Endothelial cell of umbilical vein (primary cell): ENCODE data around the gene NOL8. TPM values are rescaled to one million over a fixed set of nuclear protein-coding genes. Genes with fewer than 3 reads are reported as not detected.

ENCODE experiments used
- BruUV-seq: library from RNA; stranded (reverse); fragments of 400-500 nt; replicated peaks from 2 replicates; lab custom pipeline; 2021; lab: Mats Ljungman, UMichigan
- CTCF ChIA-PET: fragments of 300-600, 350-600 bp; sonication (Branson Sonifier 250); formaldehyde crosslinking; loops from one replicate; lab custom pipeline; 2021; ENCODE audit warnings: antibody characterized with exemption, inconsistent platforms; lab: Charles Lee
- POLR2A ChIA-PET: fragments of 300-600, 350-600 bp; sonication (Branson Sonifier 250); formaldehyde crosslinking; loops from one replicate; lab custom pipeline; 2021; ENCODE audit warnings: antibody characterized with exemption, inconsistent platforms; lab: Charles Lee
- DNase-seq: peaks from one replicate; pipeline ENCODE4 v3.0.0-alpha.2; 2011; ENCODE audit warnings: low read depth, low spot score
- FAIRE-seq: peaks from 2 replicates; lab custom pipeline; 2011; peaks lifted over from hg19 to GRCh38; lab: Jason Lieb, UNC
- H2AFZ ChIP-seq: 2 replicates; pipeline ENCODE4 v1.6.0; 2012; ENCODE audit warnings: low read depth, low read length, control low read depth, inconsistent platforms
- H3K27ac ChIP-seq: 2 replicates; pipeline ENCODE4 v1.5.1; 2011; ENCODE audit warnings: low read depth, mild to moderate bottlenecking, control low read depth, low read length, moderate library complexity; ENCODE audit not compliant: insufficient read depth
- H3K27me3 ChIP-seq, 2 experiments: 2 replicates each; pipeline versions ENCODE4 v1.6.0 to v1.6.1; 2011; ENCODE audit warnings: low read length in 2 of 2, mixed read lengths in 1 of 2; ENCODE audit not compliant: control insufficient read depth in 2 of 2, insufficient read depth in 2 of 2
- H3K36me3 ChIP-seq, 2 experiments: 2 replicates in 1 of 2; 3 replicates in 1 of 2; pipeline ENCODE4 v1.5.1; 2011; ENCODE audit warnings: low read length in 2 of 2, mild to moderate bottlenecking in 1 of 2, moderate library complexity in 1 of 2; ENCODE audit not compliant: control insufficient read depth in 2 of 2, insufficient read depth in 2 of 2; ENCODE audit errors: extremely low read depth in 1 of 2
- H3K4me1 ChIP-seq: 3 replicates; pipeline ENCODE4 v1.5.1; 2011; ENCODE audit warnings: mild to moderate bottlenecking, low read length; ENCODE audit not compliant: control insufficient read depth, insufficient read depth; ENCODE audit errors: extremely low read depth
- H3K4me2 ChIP-seq: 2 replicates; pipeline ENCODE4 v1.6.1; 2011; ENCODE audit warnings: low read length, control low read depth, mixed read lengths; ENCODE audit not compliant: insufficient read depth
- H3K4me3 ChIP-seq, 3 experiments: fragments of 200-600 bp in 1 of 3; sonication (generic), shearing (Covaris generic) in 1 of 3; replicated peaks in 1 of 3; 2 replicates each; pipeline ENCODE4 v1.5.1; 2011 to 2016; ENCODE audit warnings: control low read depth in 3 of 3, low read length in 3 of 3, mild to moderate bottlenecking in 2 of 3, inconsistent platforms in 1 of 3, low read depth in 1 of 3, moderate library complexity in 1 of 3; ENCODE audit not compliant: insufficient read depth in 1 of 3
- H3K79me2 ChIP-seq: 2 replicates; pipeline ENCODE4 v1.6.0; 2012; ENCODE audit warnings: low read length, inconsistent platforms; ENCODE audit not compliant: control insufficient read depth, insufficient read depth
- H3K9ac ChIP-seq: replicated peaks from 2 replicates; pipeline ENCODE3; 2011; ENCODE audit warnings: low read length, control low read depth; ENCODE audit not compliant: insufficient read depth; ENCODE audit errors: extremely low read depth
- H3K9me1 ChIP-seq: replicated peaks from 3 replicates; pipeline ENCODE4 v1.6.0; 2011; ENCODE audit warnings: mild to moderate bottlenecking, low read length; ENCODE audit not compliant: control insufficient read depth, insufficient read depth; ENCODE audit errors: extremely low read depth
- H3K9me3 ChIP-seq: replicated peaks from 2 replicates; pipeline ENCODE4 v1.5.1; 2012; ENCODE audit warnings: low read length, inconsistent platforms; ENCODE audit not compliant: control insufficient read depth, insufficient read depth
- H4K20me1 ChIP-seq: replicated peaks from 2 replicates; pipeline ENCODE3; 2011; ENCODE audit warnings: mild to moderate bottlenecking, low read length; ENCODE audit not compliant: control insufficient read depth, insufficient read depth; ENCODE audit errors: extremely low read depth
- CTCF ChIP-seq, 2 donors: IDR thresholded peaks; 1 replicate in 1 of 2; 2 replicates in 1 of 2; pipeline ENCODE4 v1.5.1; 2011; ENCODE audit warnings: low read length in 2 of 2, mild to moderate bottlenecking in 2 of 2, moderate library complexity in 2 of 2, control low read depth in 1 of 2, inconsistent platforms in 1 of 2, low read depth in 1 of 2; ENCODE audit not compliant: insufficient read depth in 1 of 2; ENCODE audit errors: extremely low read depth in 1 of 2
- EZH2 ChIP-seq: IDR thresholded peaks from 2 replicates; pipeline ENCODE4 v1.6.1; 2012; ENCODE audit warnings: borderline replicate concordance, low read depth, mild to moderate bottlenecking, moderate library complexity, low read length, inconsistent platforms; ENCODE audit not compliant: severe bottlenecking
- FOS ChIP-seq: IDR thresholded peaks from 2 replicates; pipeline ENCODE4 v1.6.1; 2011; ENCODE audit warnings: mild to moderate bottlenecking, low read length, moderate library complexity, borderline replicate concordance; ENCODE audit not compliant: insufficient read depth
- GATA2 ChIP-seq: IDR thresholded peaks from 2 replicates; pipeline ENCODE4 v1.7.0; 2011; ENCODE audit warnings: low read depth, mild to moderate bottlenecking, moderate library complexity, mixed read lengths, low read length; ENCODE audit not compliant: insufficient read length, insufficient read depth
- MAX ChIP-seq: IDR thresholded peaks from 2 replicates; pipeline ENCODE4 v1.6.1; 2011; ENCODE audit not compliant: insufficient read depth, insufficient read length
- dilution Hi-C: fragments of 300-500 bp; cut with MboI; formaldehyde crosslinking; loops from one replicate; pipeline ENCODE4 v1.15.0; 2019; ENCODE audit warnings: low sequenced_read_pairs; ENCODE audit not compliant: extremely low pct_ligation_motif_present
- intact Hi-C: fragments of 100-400 bp; cut with micrococcal nuclease; formaldehyde crosslinking; loops from one replicate; pipeline ENCODE4 v1.10.0; 2022
- polyA plus RNA-seq, 4 experiments: library from polyadenylated mRNA; depleted of rRNA in 3 of 4; stranded (reverse) in 3 of 4; unstranded in 1 of 4; fragments of >200 nt; gene quantifications; 2 replicates each; pipeline versions ENCODE4 v1.2.1 to v1.2.3, GENCODE V29; 2011 to 2012; ENCODE audit warnings: missing spikeins in 1 of 4
- total RNA-seq: library from RNA; stranded (reverse); gene quantifications from 2 replicates; pipeline ENCODE4 v1.2.3, GENCODE V29; 2021

NOL8 gene
- total and polyA plus RNA-seq, 2 donors (not counting 3 experiments of a cell fraction or from before 2014, with no cell fraction given) = 5.6 to 41.6 TPM

GRCh38 chr9:92345582-92345981 is 20.4 kb upstream of the NOL8 start:
- BruUV-seq = no TSS peak
- H3K9ac ChIP-seq = no peak overlapping the region
- H4K20me1 ChIP-seq = no peaks in the 10 kb centered on the region
- H3K27ac ChIP-seq = no peak overlapping the region
- H2AFZ ChIP-seq = no peak overlapping the region
- H3K9me1 ChIP-seq = no peaks in the 10 kb centered on the region
- H3K4me1 ChIP-seq = no peaks in the 10 kb centered on the region
- DNase-seq (no peak), FAIRE-seq (no peak)
- dilution Hi-C loops (no loop called here), intact Hi-C loops (no loop called here)
- no peaks in the 10 kb centered on the region for H3K27me3 ChIP-seq
- no peaks in the 10 kb centered on the region for H3K36me3 ChIP-seq
- no peak overlapping the region for H3K4me3 ChIP-seq
- no peaks in the 10 kb centered on the region for H3K9me3 ChIP-seq
- POLR2A ChIA-PET = no interaction called here
- H3K79me2 ChIP-seq = no peaks in the 10 kb centered on the region
- CTCF ChIA-PET = no interaction called here
- TF ChIP-seq MAX (no peak), FOS (no peak), EZH2 (no peak), GATA2 (no peak)
- no peak overlapping the region for H3K4me2 ChIP-seq

- H4K20me1 ChIP-seq = no peaks in the 10 kb centered on the region
- no peaks in the 10 kb centered on the region for H3K9me3 ChIP-seq
- H3K9ac ChIP-seq = no peak overlapping the region
- POLR2A ChIA-PET = no interaction called here
- DNase-seq (peak; percentile 6), FAIRE-seq (no peak)
- BruUV-seq = no TSS peak
- H3K27me3 ChIP-seq = no peaks in the 10 kb centered on the region
- dilution Hi-C loops = no loop called here
- CTCF ChIA-PET = interaction anchor here (0.7 to 2.6 kb wide), 11 partner anchors 11 to 291 kb away, joined by 3 to 13 read pairs (median 4); no protein-coding TSS in a partner anchor
- H2AFZ ChIP-seq = no peak overlapping the region
- no peaks in the 10 kb centered on the region for H3K4me1 ChIP-seq
- intact Hi-C loops = loop anchor here (5.0 kb wide), 1 partner anchor 289 kb away; no protein-coding TSS in a partner anchor
- no peak overlapping the region for H3K4me3 ChIP-seq
- no peak overlapping the region for H3K4me2 ChIP-seq
- no peak overlapping the region for H3K27ac ChIP-seq
- no peaks in the 10 kb centered on the region for H3K9me1 ChIP-seq
- no peaks in the 10 kb centered on the region for H3K36me3 ChIP-seq
- TF ChIP-seq CTCF (IDR thresholded peaks at IDR 0.05; ENCODE audit: extremely low read depth in 1 of 2, insufficient read depth in 1 of 2, low read depth in 1 of 2, low read length in 2 of 2) (no peak), FOS (no peak), EZH2 (no peak), MAX (no peak)
- no peaks in the 10 kb centered on the region for H3K79me2 ChIP-seq
These were observed 17.8 kb upstream of the NOL8 start for GRCh38 chr9:92342825-92343488.
